PC-3 (cell line): Measurements from ENCODE around the gene TNFRSF25.

Experiments used
- CTCF ChIP-seq: fragments of 300-600 bp; sonication (generic); conservative IDR thresholded peaks from 2 replicates; pipeline ENCODE4 v1.5.1; 2017; ENCODE audit warnings: antibody characterized with exemption, low read depth, mild to moderate bottlenecking, low read length
- EZH2 ChIP-seq: fragments of 300-600 bp; sonication (generic); IDR thresholded peaks from one replicate; pipeline ENCODE4 v1.6.1; 2017; ENCODE audit warnings: antibody characterized with exemption, mild to moderate bottlenecking, low read length; ENCODE audit not compliant: unreplicated experiment
- EZH2phosphoT487 ChIP-seq: fragments of 300-600 bp; sonication (generic); IDR thresholded peaks from 2 replicates; pipeline ENCODE4 v1.6.1; 2018; ENCODE audit warnings: mild to moderate bottlenecking, antibody characterized with exemption, low read length, borderline replicate concordance

GRCh38 chr1:6491480-6491962 lies 25.5 kb upstream of the TNFRSF25 start, which contains the start of gene PLEKHG5:
- TF ChIP-seq CTCF, result no peak
- TF ChIP-seq EZH2phosphoT487, result no peak
- TF ChIP-seq EZH2, result no peak
